Measurements from ENCODE around the gene PPFIA4. TPM values are rescaled to one million over a fixed set of nuclear protein-coding genes. Genes with fewer than 3 reads are reported as not detected.

PPFIA4 gene
- total RNA-seq, 1 experiment from 2014 or later: 10.8 TPM

- Histone ChIP-seq H3K9ac (ENCODE audit: low read length) (no peak overlapping the region), H3K27me3 (ENCODE audit: insufficient read depth, low read length) (no peaks in the 10 kb centered on the region), H3K27ac (ENCODE audit: low read depth, low read length) (no peak overlapping the region), H3K36me3 (ENCODE audit: control insufficient read depth in 1 of 2, insufficient read depth in 2 of 2, low read length in 2 of 2) (0 out of 4 replicates have a peak, but pooled peaks cover 0 to 3% of the 10 kb centered on the region in 2 experiments), H3K4me2 (ENCODE audit: low read length) (no peak overlapping the region), H4K20me1 (ENCODE audit: insufficient read depth) (no peaks in the 10 kb centered on the region), H3K4me3 (replicated peaks in 1 of 2; ENCODE audit: low read depth in 1 of 2, low read length in 2 of 2) (no peak overlapping the region), H3K9me3 (ENCODE audit: control insufficient read depth in 1 of 2, insufficient read depth in 1 of 2, low read depth in 1 of 2, low read length in 2 of 2) (no peaks in the 10 kb centered on the region), H3K79me2 (ENCODE audit: insufficient read depth, low read length) (no peaks in the 10 kb centered on the region), H2AFZ (ENCODE audit: low read depth, low read length, poor library complexity, severe bottlenecking) (no peak overlapping the region), H3K4me1 (ENCODE audit: control insufficient read depth in 1 of 2, insufficient read depth in 2 of 2, low read length in 2 of 2) (peaks cover 8 to 20% of the 10 kb centered on the region in 2 experiments), H3K9me2 (ENCODE audit: insufficient read depth) (no peaks in the 10 kb centered on the region)
- intact Hi-C loops (cut with micrococcal nuclease): no loop called here
- ChIA-PET RAD21 (ENCODE audit: low non-redundant PET in 1 of 2, low total read pairs in 2 of 2, uncharacterized antibody in 2 of 2, unreplicated experiment in 2 of 2) (no interaction called here), CTCF (interaction anchor here (1.4 to 2.4 kb wide), 2 partner anchors 10 to 219 kb away, joined by 4 to 7 read pairs; no protein-coding TSS in a partner anchor), POLR2A (no interaction called here)
- no peak for TF ChIP-seq ZNF274 (IDR thresholded peaks at IDR 0.05; ENCODE audit: low read depth, low read length)
- TF ChIP-seq CEBPB (IDR thresholded peaks at IDR 0.05; ENCODE audit: low read depth): no peak
- no peak for TF ChIP-seq REST (IDR thresholded peaks at IDR 0.05; ENCODE audit: low read depth)
- TF ChIP-seq RAD21 (IDR thresholded peaks at IDR 0.05; ENCODE audit: low read depth): no peak
- no peak for TF ChIP-seq FOSL1 (IDR thresholded peaks at IDR 0.05; ENCODE audit: low read depth)
- TF ChIP-seq POLR2AphosphoS5 (IDR thresholded peaks at IDR 0.05; ENCODE audit: low read depth, low read length): no peak
- no peak for TF ChIP-seq ATF3 (IDR thresholded peaks at IDR 0.05)
- no peak for TF ChIP-seq TCF7L2 (IDR thresholded peaks at IDR 0.05; ENCODE audit: borderline replicate concordance, extremely low read depth, insufficient read depth, insufficient read length)
- TF ChIP-seq POLR2A (IDR thresholded peaks at IDR 0.05; ENCODE audit: borderline replicate concordance, extremely low read depth, insufficient read depth, insufficient read length): no peak
- TF ChIP-seq EGR1 (IDR thresholded peaks at IDR 0.05; ENCODE audit: low read depth): no peak
- no peak for TF ChIP-seq SIN3A (IDR thresholded peaks at IDR 0.05; ENCODE audit: low read depth)
- TF ChIP-seq JUND (IDR thresholded peaks at IDR 0.05): no peak
- TF ChIP-seq ZFX (IDR thresholded peaks at IDR 0.05): no peak
- no peak for TF ChIP-seq EZH2phosphoT487 (IDR thresholded peaks at IDR 0.05; ENCODE audit: borderline replicate concordance)
- TF ChIP-seq EZH2 (IDR thresholded peaks at IDR 0.05): no peak
- TF ChIP-seq SP1 (IDR thresholded peaks at IDR 0.05; ENCODE audit: low read depth): no peak
- no peak for TF ChIP-seq CTCF (IDR thresholded peaks at IDR 0.05 in 2 of 3, conservative IDR thresholded peaks at IDR 0.05 in 1 of 3; ENCODE audit: borderline replicate concordance in 1 of 3, insufficient read depth in 1 of 3, low read depth in 2 of 3, low read length in 2 of 3)
- TF ChIP-seq YY1 (IDR thresholded peaks at IDR 0.05; ENCODE audit: extremely low read depth, insufficient replicate concordance, low read depth, low read length): no peak
- TF ChIP-seq ZBTB33 (IDR thresholded peaks at IDR 0.05; ENCODE audit: extremely low read depth, insufficient replicate concordance, low read length): no peak
- BruUV-seq (replicated peaks): no TSS peak
- no peak for ATAC-seq
- no peak for DNase-seq (ENCODE audit: low read depth, low spot score)
These were observed 23.4 kb downstream of the PPFIA4 start for GRCh38 chr1:203049576-203050180.

Measured in HCT116 (cell line).